Hepatocyte (in vitro differentiated cells): ENCODE measurements around the gene DENND1A. TPM values are rescaled to one million over a fixed set of nuclear protein-coding genes. Genes with fewer than 3 reads are reported as not detected.

Experiments used
- DNase-seq: peaks from one replicate; pipeline ENCODE4 v3.0.0-alpha.2; 2016; ENCODE audit warnings: low spot score
- H2AFZ ChIP-seq: fragments of 200-600 bp; sonication (generic); 2 replicates; pipeline ENCODE4 v1.6.0; 2016; ENCODE audit warnings: antibody characterized with exemption, mild to moderate bottlenecking
- H3K27ac ChIP-seq: fragments of 200-600 bp; sonication (generic); 2 replicates; pipeline ENCODE4 v1.5.1; 2016; ENCODE audit warnings: mild to moderate bottlenecking
- H3K27me3 ChIP-seq: fragments of 200-600 bp; sonication (generic); 2 replicates; pipeline ENCODE4 v1.6.1; 2016
- H3K36me3 ChIP-seq: fragments of 200-600 bp; sonication (generic); replicated peaks from 2 replicates; pipeline ENCODE4 v1.5.1; 2016; ENCODE audit warnings: low read depth; ENCODE audit not compliant: insufficient read depth
- H3K4me1 ChIP-seq: fragments of 200-600 bp; sonication (generic); 2 replicates; pipeline ENCODE4 v1.5.1; 2016; ENCODE audit warnings: mild to moderate bottlenecking, moderate library complexity; ENCODE audit not compliant: insufficient read depth
- H3K4me2 ChIP-seq: fragments of 200-600 bp; sonication (generic); 2 replicates; pipeline ENCODE4 v1.6.0; 2016
- H3K4me3 ChIP-seq: fragments of 200-600 bp; sonication (generic); 2 replicates; pipeline ENCODE4 v1.5.1; 2016; ENCODE audit warnings: mild to moderate bottlenecking
- H3K79me2 ChIP-seq: fragments of 200-600 bp; sonication (generic); 2 replicates; pipeline ENCODE4 v1.6.0; 2017; ENCODE audit warnings: mild to moderate bottlenecking
- H3K9me2 ChIP-seq: fragments of 200-600 bp; sonication (generic); replicated peaks from 2 replicates; pipeline ENCODE4 v1.6.0; 2017; ENCODE audit warnings: mild to moderate bottlenecking; ENCODE audit not compliant: insufficient read depth
- H3K9me3 ChIP-seq: fragments of 200-600 bp; sonication (generic); 2 replicates; pipeline ENCODE4 v1.5.1; 2016; ENCODE audit warnings: low read depth, mild to moderate bottlenecking
- H4K20me1 ChIP-seq: fragments of 200-600 bp; sonication (generic); 2 replicates; pipeline ENCODE4 v1.6.0; 2016; ENCODE audit warnings: mild to moderate bottlenecking; ENCODE audit not compliant: insufficient read depth, poor library complexity, severe bottlenecking
- EZH2 ChIP-seq: fragments of 200-600 bp; sonication (generic); IDR thresholded peaks from 2 replicates; pipeline ENCODE4 v1.6.1; 2016; ENCODE audit warnings: antibody characterized with exemption, mild to moderate bottlenecking, borderline replicate concordance
- EZH2phosphoT487 ChIP-seq: fragments of 200-600 bp; sonication (generic); IDR thresholded peaks from one replicate; pipeline ENCODE4 v1.6.1; 2018; ENCODE audit warnings: antibody characterized with exemption, mild to moderate bottlenecking, low read depth, moderate library complexity; ENCODE audit not compliant: unreplicated experiment, severe bottlenecking
- WGBS: methylation state at CpG from one replicate; pipeline ENCODE4 v1.1.6; 2016; ENCODE audit warnings: low lambda C conversion rate; ENCODE audit errors: missing lambda C conversion rate; 5-methylcytosine and 5-hydroxymethylcytosine counted together
- polyA plus RNA-seq: library from polyadenylated mRNA; unstranded; fragments of >200 nt; fragmentation: Nextera tagmentation; extraction: Ambion mirVana; gene quantifications from 2 replicates; pipeline ENCODE4 v1.2.1, GENCODE V29; 2016
- total RNA-seq: library from RNA; depleted of rRNA; stranded (reverse); fragments of >200 nt; gene quantifications from 2 replicates; pipeline ENCODE4 v1.2.3, GENCODE V29; 2014
- TF ChIP-seq, protein P1 (sequence below): fragments of 200-600 bp; sonication (generic); IDR thresholded peaks from 2 replicates; pipeline ENCODE4 v1.5.1; 2016; ENCODE audit warnings: antibody characterized with exemption, mild to moderate bottlenecking; ENCODE audit not compliant: poor library complexity

The DENND1A gene
- total and polyA plus RNA-seq, 2 experiments from 2014 or later = 24.0 to 28.9 TPM

- peaks cover 3% of the 10 kb centered on the region for H3K4me1 ChIP-seq
- no peak overlapping the region for H2AFZ ChIP-seq
- H3K27me3 ChIP-seq = no peaks in the 10 kb centered on the region
- 94% methylated on average over 5 of the region's 5 CpGs for WGBS
- DNase-seq = no peak
- no peaks in the 10 kb centered on the region for H3K9me2 ChIP-seq
- no peak overlapping the region for H3K4me2 ChIP-seq
- no peak overlapping the region for H3K4me3 ChIP-seq
- H3K9me3 ChIP-seq = no peaks in the 10 kb centered on the region
- H3K36me3 ChIP-seq = no peaks in the 10 kb centered on the region
- H4K20me1 ChIP-seq = no peaks in the 10 kb centered on the region
- no peaks in the 10 kb centered on the region for H3K79me2 ChIP-seq
- TF ChIP-seq EZH2phosphoT487 = no peak
- no peak for TF ChIP-seq EZH2
- TF ChIP-seq, protein P1, sequence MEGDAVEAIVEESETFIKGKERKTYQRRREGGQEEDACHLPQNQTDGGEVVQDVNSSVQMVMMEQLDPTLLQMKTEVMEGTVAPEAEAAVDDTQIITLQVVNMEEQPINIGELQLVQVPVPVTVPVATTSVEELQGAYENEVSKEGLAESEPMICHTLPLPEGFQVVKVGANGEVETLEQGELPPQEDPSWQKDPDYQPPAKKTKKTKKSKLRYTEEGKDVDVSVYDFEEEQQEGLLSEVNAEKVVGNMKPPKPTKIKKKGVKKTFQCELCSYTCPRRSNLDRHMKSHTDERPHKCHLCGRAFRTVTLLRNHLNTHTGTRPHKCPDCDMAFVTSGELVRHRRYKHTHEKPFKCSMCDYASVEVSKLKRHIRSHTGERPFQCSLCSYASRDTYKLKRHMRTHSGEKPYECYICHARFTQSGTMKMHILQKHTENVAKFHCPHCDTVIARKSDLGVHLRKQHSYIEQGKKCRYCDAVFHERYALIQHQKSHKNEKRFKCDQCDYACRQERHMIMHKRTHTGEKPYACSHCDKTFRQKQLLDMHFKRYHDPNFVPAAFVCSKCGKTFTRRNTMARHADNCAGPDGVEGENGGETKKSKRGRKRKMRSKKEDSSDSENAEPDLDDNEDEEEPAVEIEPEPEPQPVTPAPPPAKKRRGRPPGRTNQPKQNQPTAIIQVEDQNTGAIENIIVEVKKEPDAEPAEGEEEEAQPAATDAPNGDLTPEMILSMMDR = no peak
- no peak overlapping the region for H3K27ac ChIP-seq
Observed at GRCh38 chr9:123606141-123606540, 323.8 kb downstream of the DENND1A start.

DNA sequence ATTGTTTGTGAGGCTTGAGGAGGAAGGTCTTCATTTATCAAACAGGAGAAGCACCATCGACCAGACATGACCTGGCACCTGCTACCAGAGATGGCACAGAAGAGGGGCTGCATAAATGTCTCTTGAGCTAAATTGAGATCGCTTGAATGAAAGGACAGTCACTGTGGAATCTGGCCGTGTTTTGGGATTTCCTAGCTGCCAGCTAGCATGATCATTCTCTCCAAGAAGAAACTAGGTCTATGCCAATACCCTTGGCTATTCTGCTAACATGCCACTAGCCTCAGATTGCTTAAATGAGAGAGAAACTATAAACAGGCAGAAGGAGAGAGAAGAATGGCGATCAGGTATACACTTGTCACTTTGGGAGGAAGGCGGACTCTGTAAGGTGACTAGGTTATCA lies 324.6 kb downstream of the DENND1A start:
- H3K9me3 ChIP-seq = no peaks in the 10 kb centered on the region
- no peaks in the 10 kb centered on the region for H3K27me3 ChIP-seq
- 99% methylated on average over 5 of the region's 5 CpGs for WGBS
- no peak overlapping the region for H3K4me3 ChIP-seq
- no peak for DNase-seq
- H3K36me3 ChIP-seq = no peaks in the 10 kb centered on the region
- H3K4me2 ChIP-seq = no peak overlapping the region
- no peaks in the 10 kb centered on the region for H3K4me1 ChIP-seq
- no peak overlapping the region for H3K27ac ChIP-seq
- TF ChIP-seq EZH2 (no peak), EZH2phosphoT487 (no peak)
- TF ChIP-seq, protein P1 = no peak
- no peaks in the 10 kb centered on the region for H3K9me2 ChIP-seq
- no peaks in the 10 kb centered on the region for H3K79me2 ChIP-seq
- H2AFZ ChIP-seq = no peak overlapping the region
- no peaks in the 10 kb centered on the region for H4K20me1 ChIP-seq

DNA sequence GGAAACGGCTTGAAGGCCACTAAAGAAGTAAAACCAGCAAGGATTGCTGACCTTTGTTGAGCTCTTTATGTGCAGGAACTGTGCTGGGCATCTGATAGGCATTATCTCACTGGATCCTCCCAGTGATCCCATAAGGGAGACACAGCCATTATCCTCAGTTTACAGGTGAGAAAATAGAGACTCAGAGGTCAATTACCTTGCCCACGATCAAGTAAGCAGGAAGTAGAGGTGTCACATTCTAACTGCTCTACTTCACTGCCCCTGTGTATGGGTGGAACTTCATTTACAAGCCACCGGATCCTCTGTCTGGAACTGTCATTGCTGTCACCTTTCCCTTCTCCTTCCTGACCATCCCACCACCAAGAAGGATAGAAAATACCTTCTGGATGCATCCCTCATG lies 325.1 kb downstream of the DENND1A start:
- H3K4me2 ChIP-seq = no peak overlapping the region
- H3K9me3 ChIP-seq = no peaks in the 10 kb centered on the region
- 84% methylated on average over 3 of the region's 3 CpGs for WGBS
- no peaks in the 10 kb centered on the region for H3K9me2 ChIP-seq
- no peaks in the 10 kb centered on the region for H3K79me2 ChIP-seq
- no peaks in the 10 kb centered on the region for H3K4me1 ChIP-seq
- H3K27ac ChIP-seq = no peak overlapping the region
- no peak overlapping the region for H3K4me3 ChIP-seq
- no peak for TF ChIP-seq EZH2phosphoT487
- H4K20me1 ChIP-seq = no peaks in the 10 kb centered on the region
- DNase-seq = no peak
- H3K27me3 ChIP-seq = no peaks in the 10 kb centered on the region
- no peak overlapping the region for H2AFZ ChIP-seq
- no peaks in the 10 kb centered on the region for H3K36me3 ChIP-seq

DNA sequence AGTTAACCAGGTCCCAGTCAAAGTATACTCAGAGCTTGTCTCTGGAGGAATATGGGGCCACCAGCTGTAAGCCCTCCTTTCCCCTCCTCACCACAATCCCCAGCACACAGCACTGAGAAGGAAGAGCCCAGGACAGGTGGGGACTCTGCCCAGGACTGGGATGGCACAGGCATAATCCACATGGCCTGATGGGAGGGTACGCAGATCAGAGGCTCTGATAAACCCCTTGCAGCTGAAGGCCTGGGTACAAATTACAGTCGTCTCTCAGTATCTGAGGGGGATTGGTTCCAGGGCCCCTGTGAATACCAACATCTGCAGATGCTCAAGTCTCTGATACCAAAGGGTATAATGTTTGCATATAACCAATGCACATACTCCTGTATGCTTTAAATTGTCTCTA lies 328.1 kb downstream of the DENND1A start:
- H3K4me3 ChIP-seq = no peak overlapping the region
- no peaks in the 10 kb centered on the region for H4K20me1 ChIP-seq
- no peaks in the 10 kb centered on the region for H3K9me2 ChIP-seq
- no peaks in the 10 kb centered on the region for H3K27me3 ChIP-seq
- DNase-seq = no peak
- no peak overlapping the region for H2AFZ ChIP-seq
- no peak for TF ChIP-seq EZH2
- no peak for TF ChIP-seq EZH2phosphoT487
- TF ChIP-seq, protein P1 = no peak
- H3K36me3 ChIP-seq = no peaks in the 10 kb centered on the region
- no peaks in the 10 kb centered on the region for H3K9me3 ChIP-seq
- WGBS = 86% methylated on average over 2 of the region's 2 CpGs
- no peak overlapping the region for H3K4me2 ChIP-seq
- no peaks in the 10 kb centered on the region for H3K4me1 ChIP-seq
- no peak overlapping the region for H3K27ac ChIP-seq
- no peaks in the 10 kb centered on the region for H3K79me2 ChIP-seq
